ENCODE measurements around the gene UMOD. TPM values are rescaled to one million over a fixed set of nuclear protein-coding genes. Genes with fewer than 3 reads are reported as not detected.

Gene UMOD
- polyA plus RNA-seq, 2 donors, result not detected

- H3K27me3 ChIP-seq (ENCODE audit: control insufficient read depth in 1 of 2, insufficient read depth in 2 of 2, low read length in 2 of 2), result no peaks in the 10 kb centered on the region
- H3K4me1 ChIP-seq (ENCODE audit: control insufficient read depth in 2 of 2, insufficient read depth in 2 of 2, low read length in 1 of 2), result no peaks in the 10 kb centered on the region
- H3K36me3 ChIP-seq (ENCODE audit: control insufficient read depth in 2 of 2, insufficient read depth in 2 of 2, low read length in 1 of 2), result no peaks in the 10 kb centered on the region
- no peak overlapping the region for H3K27ac ChIP-seq (ENCODE audit: low read depth in 2 of 2, low read length in 1 of 2)
- no peak overlapping the region for H3K4me3 ChIP-seq (ENCODE audit: low read depth in 1 of 2, low read length in 2 of 2)
- WGBS, 2 donors, result 63 to 70% methylated on average over 4 of the region's 4 CpGs
- no peaks in the 10 kb centered on the region for H3K9me3 ChIP-seq (ENCODE audit: control insufficient read depth in 2 of 2, insufficient read depth in 1 of 2, low read depth in 1 of 2, low read length in 1 of 2)
These were observed 43.5 kb downstream of the UMOD start for GRCh38 chr16:20308801-20309590.

GRCh38 chr16:20308266-20308665 lies 44.2 kb downstream of the UMOD start:
- 69 to 70% methylated on average over 4 of the region's 4 CpGs for WGBS, 2 donors
- H3K27me3 ChIP-seq (ENCODE audit: control insufficient read depth in 1 of 2, insufficient read depth in 2 of 2, low read length in 2 of 2), result no peaks in the 10 kb centered on the region
- no peak overlapping the region for H3K4me3 ChIP-seq (ENCODE audit: low read depth in 1 of 2, low read length in 2 of 2)
- H3K36me3 ChIP-seq (ENCODE audit: control insufficient read depth in 2 of 2, insufficient read depth in 2 of 2, low read length in 1 of 2), result no peaks in the 10 kb centered on the region
- no peaks in the 10 kb centered on the region for H3K4me1 ChIP-seq (ENCODE audit: control insufficient read depth in 2 of 2, insufficient read depth in 2 of 2, low read length in 1 of 2)
- no peak overlapping the region for H3K27ac ChIP-seq (ENCODE audit: low read depth in 2 of 2, low read length in 1 of 2)
- H3K9me3 ChIP-seq (ENCODE audit: control insufficient read depth in 2 of 2, insufficient read depth in 1 of 2, low read depth in 1 of 2, low read length in 1 of 2), result no peaks in the 10 kb centered on the region

- 82 to 89% methylated on average over 7 of the region's 7 CpGs for WGBS, 2 donors
These were observed 44.7 kb downstream of the UMOD start for GRCh38 chr16:20307791-20308190.

GRCh38 chr16:20307240-20307671 lies 45.3 kb downstream of the UMOD start:
- H3K4me1 ChIP-seq (ENCODE audit: control insufficient read depth in 2 of 2, insufficient read depth in 2 of 2, low read length in 1 of 2), result no peaks in the 10 kb centered on the region
- H3K27me3 ChIP-seq (ENCODE audit: control insufficient read depth in 1 of 2, insufficient read depth in 2 of 2, low read length in 2 of 2), result no peaks in the 10 kb centered on the region
- H3K27ac ChIP-seq (ENCODE audit: low read depth in 2 of 2, low read length in 1 of 2), result no peak overlapping the region
- WGBS, 2 donors, result 77 to 100% methylated on average over 1 of the region's 1 CpG
- no peak overlapping the region for H3K4me3 ChIP-seq (ENCODE audit: low read depth in 1 of 2, low read length in 2 of 2)
- no peaks in the 10 kb centered on the region for H3K9me3 ChIP-seq (ENCODE audit: control insufficient read depth in 2 of 2, insufficient read depth in 1 of 2, low read depth in 1 of 2, low read length in 1 of 2)
- H3K36me3 ChIP-seq (ENCODE audit: control insufficient read depth in 2 of 2, insufficient read depth in 2 of 2, low read length in 1 of 2), result no peaks in the 10 kb centered on the region

More at GRCh38 chr16:20307791-20308190, 44.7 kb downstream of the UMOD start:
- Histone ChIP-seq H3K27me3 (ENCODE audit: control insufficient read depth in 1 of 2, insufficient read depth in 2 of 2, low read length in 2 of 2) (no peaks in the 10 kb centered on the region), H3K9me3 (ENCODE audit: control insufficient read depth in 2 of 2, insufficient read depth in 1 of 2, low read depth in 1 of 2, low read length in 1 of 2) (no peaks in the 10 kb centered on the region), H3K4me1 (ENCODE audit: control insufficient read depth in 2 of 2, insufficient read depth in 2 of 2, low read length in 1 of 2) (no peaks in the 10 kb centered on the region), H3K4me3 (ENCODE audit: low read depth in 1 of 2, low read length in 2 of 2) (no peak overlapping the region), H3K36me3 (ENCODE audit: control insufficient read depth in 2 of 2, insufficient read depth in 2 of 2, low read length in 1 of 2) (no peaks in the 10 kb centered on the region), H3K27ac (ENCODE audit: low read depth in 2 of 2, low read length in 1 of 2) (no peak overlapping the region)

GRCh38 chr16:20306401-20306800 lies 46.1 kb downstream of the UMOD start:
- no peaks in the 10 kb centered on the region for H3K36me3 ChIP-seq (ENCODE audit: control insufficient read depth in 2 of 2, insufficient read depth in 2 of 2, low read length in 1 of 2)
- WGBS, 2 donors, result 55 to 56% methylated on average over 4 of the region's 4 CpGs

GRCh38 chr16:20303012-20303411 lies 49.5 kb downstream of the UMOD start:
- Histone ChIP-seq H3K4me1 (ENCODE audit: control insufficient read depth in 2 of 2, insufficient read depth in 2 of 2, low read length in 1 of 2) (no peaks in the 10 kb centered on the region), H3K4me3 (ENCODE audit: low read depth in 1 of 2, low read length in 2 of 2) (no peak overlapping the region), H3K9me3 (ENCODE audit: control insufficient read depth in 2 of 2, insufficient read depth in 1 of 2, low read depth in 1 of 2, low read length in 1 of 2) (no peaks in the 10 kb centered on the region), H3K27ac (ENCODE audit: low read depth in 2 of 2, low read length in 1 of 2) (no peak overlapping the region), H3K36me3 (ENCODE audit: control insufficient read depth in 2 of 2, insufficient read depth in 2 of 2, low read length in 1 of 2) (no peaks in the 10 kb centered on the region), H3K27me3 (ENCODE audit: control insufficient read depth in 1 of 2, insufficient read depth in 2 of 2, low read length in 2 of 2) (no peaks in the 10 kb centered on the region)
- 62 to 64% methylated on average over 4 of the region's 4 CpGs for WGBS, 2 donors

More at GRCh38 chr16:20306401-20306800, 46.1 kb downstream of the UMOD start:
- Histone ChIP-seq H3K9me3 (ENCODE audit: control insufficient read depth in 2 of 2, insufficient read depth in 1 of 2, low read depth in 1 of 2, low read length in 1 of 2) (no peaks in the 10 kb centered on the region), H3K4me1 (ENCODE audit: control insufficient read depth in 2 of 2, insufficient read depth in 2 of 2, low read length in 1 of 2) (no peaks in the 10 kb centered on the region), H3K27me3 (ENCODE audit: control insufficient read depth in 1 of 2, insufficient read depth in 2 of 2, low read length in 2 of 2) (no peaks in the 10 kb centered on the region), H3K4me3 (ENCODE audit: low read depth in 1 of 2, low read length in 2 of 2) (no peak overlapping the region), H3K27ac (ENCODE audit: low read depth in 2 of 2, low read length in 1 of 2) (no peak overlapping the region)

GRCh38 chr16:20302389-20302788 lies 50.1 kb downstream of the UMOD start:
- 60 to 70% methylated on average over 5 of the region's 5 CpGs for WGBS, 2 donors
- Histone ChIP-seq H3K4me3 (ENCODE audit: low read depth in 1 of 2, low read length in 2 of 2) (no peak overlapping the region), H3K27me3 (ENCODE audit: control insufficient read depth in 1 of 2, insufficient read depth in 2 of 2, low read length in 2 of 2) (no peaks in the 10 kb centered on the region), H3K4me1 (ENCODE audit: control insufficient read depth in 2 of 2, insufficient read depth in 2 of 2, low read length in 1 of 2) (no peaks in the 10 kb centered on the region), H3K27ac (ENCODE audit: low read depth in 2 of 2, low read length in 1 of 2) (no peak overlapping the region), H3K9me3 (ENCODE audit: control insufficient read depth in 2 of 2, insufficient read depth in 1 of 2, low read depth in 1 of 2, low read length in 1 of 2) (no peaks in the 10 kb centered on the region), H3K36me3 (ENCODE audit: control insufficient read depth in 2 of 2, insufficient read depth in 2 of 2, low read length in 1 of 2) (no peaks in the 10 kb centered on the region)

- Histone ChIP-seq H3K27ac (ENCODE audit: low read depth in 2 of 2, low read length in 1 of 2) (no peak overlapping the region), H3K9me3 (ENCODE audit: control insufficient read depth in 2 of 2, insufficient read depth in 1 of 2, low read depth in 1 of 2, low read length in 1 of 2) (no peaks in the 10 kb centered on the region), H3K4me1 (ENCODE audit: control insufficient read depth in 2 of 2, insufficient read depth in 2 of 2, low read length in 1 of 2) (no peaks in the 10 kb centered on the region), H3K27me3 (ENCODE audit: control insufficient read depth in 1 of 2, insufficient read depth in 2 of 2, low read length in 2 of 2) (no peaks in the 10 kb centered on the region), H3K36me3 (ENCODE audit: control insufficient read depth in 2 of 2, insufficient read depth in 2 of 2, low read length in 1 of 2) (no peaks in the 10 kb centered on the region), H3K4me3 (ENCODE audit: low read depth in 1 of 2, low read length in 2 of 2) (no peak overlapping the region)
- WGBS, 2 donors, result 62 to 66% methylated on average over 5 of the region's 5 CpGs
These were observed 50.7 kb downstream of the UMOD start for GRCh38 chr16:20301840-20302239.

GRCh38 chr16:20300312-20301097 lies 52.0 kb downstream of the UMOD start:
- Histone ChIP-seq H3K27ac (ENCODE audit: low read depth in 2 of 2, low read length in 1 of 2) (no peak overlapping the region), H3K4me1 (ENCODE audit: control insufficient read depth in 2 of 2, insufficient read depth in 2 of 2, low read length in 1 of 2) (no peaks in the 10 kb centered on the region), H3K36me3 (ENCODE audit: control insufficient read depth in 2 of 2, insufficient read depth in 2 of 2, low read length in 1 of 2) (no peaks in the 10 kb centered on the region), H3K4me3 (ENCODE audit: low read depth in 1 of 2, low read length in 2 of 2) (no peak overlapping the region), H3K9me3 (ENCODE audit: control insufficient read depth in 2 of 2, insufficient read depth in 1 of 2, low read depth in 1 of 2, low read length in 1 of 2) (no peaks in the 10 kb centered on the region), H3K27me3 (ENCODE audit: control insufficient read depth in 1 of 2, insufficient read depth in 2 of 2, low read length in 2 of 2) (no peaks in the 10 kb centered on the region)
- WGBS, 2 donors, result 17 to 19% methylated on average over 16 of the region's 16 CpGs
